HG03025 (cell line): ENCODE results near the gene MEPE.
"Not testable (repeated sequence)": the region's sequence is repeated elsewhere in the genome, so short reads cannot be mapped to it uniquely, and the experiment has no call there.

Experiments
- ATAC-seq: cut with Tn5 transposase; IDR thresholded peaks from one replicate; pipeline ENCODE4 v1.9.1; 2021; ENCODE audit warnings: mild to moderate bottlenecking, moderate library complexity; ENCODE audit not compliant: unreplicated experiment, low FRiP score

The MEPE gene

GRCh38 chr4:87875191-87875590 lies 42.4 kb downstream of the MEPE start:
- no peak for ATAC-seq

GRCh38 chr4:87880106-87880505 lies 47.3 kb downstream of the MEPE start:
- ATAC-seq, result no peak

- no peak for ATAC-seq
Observed at GRCh38 chr4:87881115-87881514, 48.3 kb downstream of the MEPE start.

- no peak for ATAC-seq
Observed at GRCh38 chr4:87882321-87882720, 49.6 kb downstream of the MEPE start.

GRCh38 chr4:87882861-87883260 lies 50.1 kb downstream of the MEPE start:
- no peak for ATAC-seq

- no peak for ATAC-seq
Observed at GRCh38 chr4:87884976-87885549, 52.3 kb downstream of the MEPE start.

- no peak for ATAC-seq
Observed at GRCh38 chr4:87886083-87886482, 53.3 kb downstream of the MEPE start.

- not testable (repeated sequence) for ATAC-seq
Observed at GRCh38 chr4:87890753-87891152, 58.0 kb downstream of the MEPE start.

GRCh38 chr4:87895964-87896621 lies 63.3 kb downstream of the MEPE start:
- no peak for ATAC-seq
